ENCODE data around the gene MAP3K19.

Gene MAP3K19

DNA sequence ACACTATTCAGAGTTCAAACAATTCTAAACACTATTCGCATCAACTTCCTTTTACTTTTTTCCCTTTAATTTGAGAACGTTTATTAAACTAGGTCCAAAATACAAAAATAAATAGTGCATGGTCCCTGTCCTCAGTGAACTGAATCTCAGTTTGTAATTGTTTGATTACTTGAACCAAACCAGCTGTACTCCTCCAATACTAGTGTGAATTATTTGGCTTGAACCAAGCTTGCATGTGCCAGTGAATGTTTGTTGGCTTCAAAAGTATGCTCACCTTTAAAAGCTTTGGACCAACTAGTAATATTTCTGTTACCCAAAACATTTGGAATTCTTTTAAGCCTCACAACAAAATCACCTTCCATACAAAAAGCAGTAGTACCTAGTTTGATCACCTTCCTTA lies 113.1 kb downstream of the MAP3K19 start:
- no peak for DNase-seq (ENCODE audit: low read depth in 2 of 2)

DNA sequence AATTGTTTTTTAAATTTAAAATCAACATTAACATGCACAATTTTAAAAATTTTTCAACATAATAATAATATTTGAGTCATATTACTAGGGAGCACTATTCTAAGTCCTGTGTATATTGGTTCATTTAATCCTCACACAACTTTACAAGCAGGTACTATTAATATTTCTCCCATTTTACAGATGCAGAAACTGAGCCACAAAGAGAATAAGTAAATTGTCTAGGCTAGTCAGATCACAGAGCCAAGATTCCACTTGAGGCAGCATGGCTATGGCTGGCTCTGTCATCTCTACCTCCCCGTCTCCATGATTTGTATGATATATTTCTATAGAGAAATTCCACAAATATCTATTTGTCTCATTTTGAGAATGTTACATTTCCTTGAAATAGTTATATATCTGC lies 113.5 kb downstream of the MAP3K19 start:
- no peak for DNase-seq (ENCODE audit: low read depth in 2 of 2)

DNA sequence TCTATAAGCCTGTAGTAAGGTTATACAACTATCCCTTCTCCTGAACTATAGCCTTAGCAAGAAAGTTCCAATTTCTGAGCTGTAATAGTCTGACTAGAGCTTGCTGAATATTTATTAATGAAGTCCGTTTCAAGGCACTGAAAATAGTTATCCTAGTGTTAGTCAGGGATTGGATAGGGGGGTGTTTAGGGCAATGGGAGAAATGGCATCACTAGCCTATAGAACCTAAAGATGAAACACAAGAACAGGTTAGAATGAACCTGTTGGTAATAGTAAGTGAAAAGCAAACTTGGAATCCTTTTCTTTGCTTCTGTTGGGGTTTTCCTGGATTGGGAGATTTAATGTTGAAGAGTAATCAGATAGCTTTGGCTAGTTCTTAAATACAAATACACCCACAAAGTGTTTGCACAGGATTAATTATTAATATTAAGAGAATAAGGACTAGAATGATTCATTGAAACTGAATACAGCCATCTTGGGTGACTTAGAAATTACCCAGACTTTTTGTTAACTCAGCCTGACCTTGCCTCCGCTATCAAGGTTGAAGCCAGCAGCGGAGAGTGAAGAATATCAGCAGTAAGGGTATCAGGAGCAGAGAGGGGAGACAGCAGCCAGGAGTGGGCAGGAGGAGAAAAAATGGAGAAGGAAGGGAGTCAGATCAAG lies 114.3 kb downstream of the MAP3K19 start:
- no peak for DNase-seq (ENCODE audit: low read depth in 2 of 2)

DNA sequence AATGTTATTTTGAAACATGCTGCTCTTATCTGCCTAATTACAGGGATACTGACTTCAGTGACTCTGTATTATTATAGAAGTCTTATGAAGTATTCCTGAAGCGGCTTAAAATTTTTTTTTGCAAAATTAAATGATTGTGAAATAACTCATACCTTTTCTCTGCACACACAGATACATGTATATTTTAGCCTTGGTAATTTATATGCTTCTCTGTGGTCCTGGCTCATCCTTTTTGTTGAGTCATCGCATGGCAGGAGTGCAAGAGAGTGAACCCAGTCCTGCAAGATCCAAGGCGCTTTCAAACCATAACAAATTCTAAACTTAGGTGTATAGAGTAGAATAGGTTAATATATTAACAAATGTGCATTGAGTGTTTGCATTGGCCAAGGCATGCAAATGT lies 120.1 kb downstream of the MAP3K19 start:
- no peak for DNase-seq (ENCODE audit: low read depth in 2 of 2)

DNA sequence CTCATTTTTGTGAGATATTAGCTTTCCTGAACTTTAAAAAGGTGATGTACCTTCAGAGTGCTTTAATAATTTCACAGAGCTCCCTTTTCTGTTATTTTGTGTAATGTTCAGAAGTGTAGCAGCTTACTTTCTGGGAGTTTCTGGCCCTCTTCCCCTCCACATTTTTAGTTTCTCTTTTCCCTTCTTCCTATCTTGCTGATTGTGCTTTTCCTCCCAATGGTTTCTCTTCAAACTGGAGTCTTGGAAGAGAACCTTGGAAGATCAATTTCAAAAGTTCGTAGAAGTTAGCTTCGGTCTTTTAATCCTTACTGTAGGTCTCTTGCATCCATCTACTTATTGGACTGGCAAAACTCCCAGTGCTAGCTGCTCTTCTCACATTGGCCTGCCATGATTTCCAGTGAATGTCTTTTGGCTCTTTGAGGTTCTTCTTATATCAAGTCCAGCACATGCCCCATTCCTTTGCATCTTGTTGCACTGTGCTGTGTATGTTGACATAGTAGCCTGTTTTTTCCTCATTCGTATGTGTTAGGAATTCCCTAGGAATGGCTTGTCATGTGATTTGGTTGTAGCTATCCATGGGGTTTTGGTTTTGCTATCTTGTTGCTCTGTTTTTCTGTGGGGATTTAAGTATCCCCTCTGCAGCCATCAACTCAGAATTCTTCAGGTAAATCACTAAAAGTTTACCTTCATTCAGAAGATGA lies 120.9 kb downstream of the MAP3K19 start:
- no peak for DNase-seq (ENCODE audit: low read depth in 2 of 2)

DNA sequence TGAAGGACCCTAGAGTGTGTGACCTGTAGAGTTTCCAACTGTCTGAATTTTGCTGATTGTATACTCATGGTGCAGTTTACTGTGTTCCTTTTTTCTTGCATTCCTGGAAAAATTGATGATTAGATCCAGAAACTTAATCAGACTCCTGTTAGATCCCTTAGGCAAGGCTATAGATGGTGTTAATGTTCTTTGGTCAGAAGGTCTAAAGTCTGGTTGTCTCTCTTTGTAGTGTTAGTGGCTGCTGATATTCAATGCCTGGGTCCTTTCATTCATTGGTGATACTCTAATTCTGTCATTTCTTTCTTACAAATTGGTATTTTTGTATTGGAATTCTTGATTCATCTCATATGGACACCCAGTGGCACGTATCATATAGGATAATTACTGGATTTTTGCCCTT lies 122.3 kb downstream of the MAP3K19 start:
- no peak for DNase-seq (ENCODE audit: low read depth in 2 of 2)

DNA sequence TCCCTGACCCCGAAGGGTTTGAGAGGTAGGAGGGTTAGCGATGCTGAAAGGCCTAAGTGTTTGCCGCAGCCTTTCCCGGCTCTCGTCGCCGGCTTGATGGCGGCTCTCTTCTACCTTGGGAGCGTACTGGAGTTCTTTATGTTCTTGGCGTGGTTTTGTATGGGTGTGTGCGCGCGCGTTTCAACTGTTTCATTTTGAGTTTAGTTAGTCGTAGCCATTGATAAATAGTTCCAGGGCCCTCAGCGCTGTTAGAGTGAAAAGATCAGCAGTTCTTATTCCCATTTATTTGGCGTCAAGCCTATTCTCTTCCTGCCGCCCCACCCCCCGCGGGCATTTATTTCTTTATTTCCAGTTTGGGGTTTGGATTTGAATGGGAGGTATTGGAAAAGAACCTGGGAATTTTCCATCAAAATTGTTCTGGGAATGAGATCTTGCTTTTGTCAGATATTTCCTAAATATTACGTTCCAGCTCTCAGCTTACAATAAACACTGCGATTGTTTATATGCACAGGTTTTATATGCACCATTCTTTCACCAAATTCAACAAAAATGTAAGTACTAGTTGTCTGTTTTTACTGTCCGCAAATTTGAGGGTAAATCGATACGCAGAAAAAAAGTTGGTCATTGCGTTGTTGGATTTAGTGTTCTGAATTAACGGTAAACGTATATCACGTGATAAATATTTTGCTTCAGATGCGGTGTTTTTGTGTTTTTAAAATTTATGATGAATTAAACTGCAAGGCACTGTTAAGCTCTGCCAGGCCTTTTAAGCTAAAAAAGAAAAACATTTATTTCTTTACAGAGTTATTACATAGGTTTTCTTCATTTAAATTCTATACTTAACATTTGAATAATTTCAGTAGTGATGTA lies 127.7 kb downstream of the MAP3K19 start:
- peak in 1 of 2 donors; percentile 28 for DNase-seq (ENCODE audit: low read depth in 2 of 2)

DNA sequence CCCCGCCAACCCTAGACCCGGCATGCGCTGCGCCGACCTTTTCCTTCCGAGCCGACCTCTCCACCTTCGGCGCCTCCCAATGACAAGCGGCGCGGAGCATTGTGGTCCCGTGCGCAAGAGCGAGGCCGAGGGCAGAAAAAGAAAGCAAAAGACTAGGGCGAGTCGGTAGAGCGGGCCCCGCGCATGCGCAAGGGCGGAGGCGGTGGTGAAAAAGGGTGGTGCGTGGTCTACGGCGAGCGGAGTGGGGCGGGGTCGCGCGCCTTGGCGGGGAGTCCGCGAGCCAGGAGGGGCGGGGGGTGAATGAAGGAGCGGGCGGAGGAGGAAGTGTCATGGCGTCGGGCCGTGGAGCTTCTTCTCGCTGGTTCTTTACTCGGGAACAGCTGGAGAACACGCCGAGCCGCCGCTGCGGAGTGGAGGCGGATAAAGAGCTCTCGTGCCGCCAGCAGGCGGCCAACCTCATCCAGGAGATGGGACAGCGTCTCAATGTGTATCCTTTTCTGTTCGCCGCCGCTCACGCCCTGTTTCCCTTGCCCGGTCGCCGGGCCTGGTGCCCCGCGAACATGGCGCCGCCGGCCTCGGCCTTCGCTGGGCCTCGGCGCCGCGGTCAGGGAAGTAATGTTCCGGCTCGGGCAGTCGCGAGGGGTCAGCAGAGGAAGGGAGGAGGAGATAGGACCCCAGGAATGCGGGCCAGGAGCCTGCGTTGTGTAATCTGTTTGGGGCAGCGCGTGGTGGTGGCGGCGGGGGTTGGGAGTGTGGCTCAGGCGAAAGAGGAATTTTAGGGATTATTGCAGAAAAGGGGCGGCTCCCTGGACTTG lies 128.5 kb downstream of the MAP3K19 start, which contains the start of gene CCNT2:
Gene CCNT2 (plus strand): TSS at position 297 of the 815 bp plus-strand sequence. CDS start 33 bp downstream, at position 330.
- DNase-seq (ENCODE audit: low read depth in 2 of 2), result peak; percentile 98 to 99

DNA sequence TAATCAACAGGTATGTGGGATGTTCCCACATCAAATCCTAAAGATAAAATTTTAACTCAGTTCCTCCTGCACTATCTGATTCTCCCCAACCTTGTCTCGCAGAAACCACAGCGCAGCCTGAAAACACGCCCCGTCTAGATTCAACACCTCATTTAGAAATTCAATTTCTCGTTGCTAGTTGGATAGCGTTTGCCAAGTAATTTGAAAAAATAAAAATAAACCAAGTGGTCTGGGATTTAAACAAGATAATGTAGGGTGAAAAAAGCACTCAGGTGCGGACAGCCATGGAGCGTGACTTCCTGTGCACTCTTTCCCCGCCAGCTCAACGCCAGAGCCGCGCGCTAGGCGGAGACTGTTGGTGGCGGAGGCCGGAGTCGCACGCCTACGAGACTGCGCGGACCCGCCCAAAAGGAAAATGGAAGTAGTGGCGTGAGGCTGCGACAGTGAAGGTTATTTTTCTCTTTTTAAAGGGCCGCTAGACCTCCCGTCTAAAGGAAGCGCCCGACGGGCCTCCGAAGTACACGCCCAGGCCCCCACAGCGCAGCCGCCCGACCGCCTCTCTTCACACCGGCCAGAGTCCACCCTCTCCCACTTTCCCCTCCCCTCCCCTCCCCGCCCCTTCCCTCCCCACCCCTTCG lies 129.2 kb downstream of the MAP3K19 start:
- DNase-seq (ENCODE audit: low read depth in 2 of 2), result peak; percentile 63 to 70

DNA sequence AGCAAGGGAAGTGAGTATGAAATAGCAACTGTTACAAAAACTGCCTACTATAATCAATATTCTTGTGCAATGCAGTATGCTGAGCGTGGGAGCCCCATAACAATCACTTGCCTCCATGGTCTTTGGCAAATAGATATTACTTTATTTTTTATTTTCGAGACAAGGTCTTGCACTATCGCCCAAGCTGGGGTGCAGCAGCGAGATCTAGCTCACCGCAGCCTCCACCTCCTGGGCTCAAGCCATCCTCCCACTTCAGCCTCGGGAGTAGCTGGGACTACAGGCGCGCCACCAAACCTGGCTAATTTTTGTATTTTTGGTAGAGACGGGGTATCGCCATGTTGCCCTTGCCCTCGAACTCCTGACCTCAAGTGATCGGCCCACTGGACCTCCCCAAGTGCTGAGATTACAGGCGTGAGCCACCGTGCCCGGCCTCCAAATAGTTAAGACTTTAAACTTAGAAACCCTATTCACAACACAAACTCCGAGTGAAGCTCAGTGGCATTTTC lies 129.8 kb downstream of the MAP3K19 start:
- DNase-seq (ENCODE audit: low read depth in 2 of 2), result no peak

Measured in stimulated activated CD4-positive, alpha-beta T cell treated with anti-CD3 and anti-CD28 coated beads, Interleukin-1b, Interleukin-23, amount 100 ng/mL, for 1 hour (primary cell).